T-cell (primary cell): ENCODE data around the gene RASIP1. TPM values are rescaled to one million over a fixed set of nuclear protein-coding genes. Genes with fewer than 3 reads are reported as not detected.
"Not testable (repeated sequence)": the region's sequence is repeated elsewhere in the genome, so short reads cannot be mapped to it uniquely, and the experiment has no call there.

ENCODE experiments used
- ATAC-seq, 4 experiments: fragments of 200-7000 bp in 3 of 4; fragments of 150-1000 bp in 1 of 4; cut with Tn5 transposase; replicated peaks in 1 of 4; 1 replicate in 3 of 4; 2 replicates in 1 of 4; pipeline ENCODE4 v1.10.0; 2021; ENCODE audit warnings: moderate library complexity in 3 of 4, mild to moderate bottlenecking in 2 of 4, moderate number of reproducible peaks in 1 of 4
- CTCF ChIA-PET, 2 donors: fragments of 300-600 bp; sonication (Branson Sonifier 250); formaldehyde crosslinking; loops; one replicate each; lab custom pipeline; 2022; ENCODE audit warnings: antibody characterized with exemption in 2 of 2; lab: Charles Lee
- POLR2A ChIA-PET, 2 donors: fragments of 300-600 bp; sonication (Branson Sonifier 250); formaldehyde crosslinking; loops; one replicate each; lab custom pipeline; 2022; ENCODE audit warnings: antibody characterized with exemption in 2 of 2; lab: Charles Lee
- DNase-seq, 35 experiments: peaks; one replicate each; pipeline versions ENCODE4 v3.0.0 to v3.0.0-alpha.2; 2013 to 2023
- H3K27ac ChIP-seq: one replicate; pipeline ENCODE4 v1.5.1; 2013; ENCODE audit warnings: low read length
- H3K27me3 ChIP-seq, 2 experiments: replicated peaks in 1 of 2; 1 replicate in 1 of 2; 2 replicates in 1 of 2; pipeline versions ENCODE4 v1.6.1 to v1.7.0; 2013; ENCODE audit warnings: low read length in 1 of 2, mixed read lengths in 1 of 2; ENCODE audit not compliant: control insufficient read depth in 2 of 2, insufficient read depth in 2 of 2; ENCODE audit errors: extremely low read depth in 1 of 2
- H3K36me3 ChIP-seq, 2 donors: 1 replicate in 1 of 2; 2 replicates in 1 of 2; pipeline versions ENCODE4 v1.6.1 to v1.7.0; 2013; ENCODE audit warnings: low read length in 1 of 2; ENCODE audit not compliant: control insufficient read depth in 2 of 2, insufficient read depth in 1 of 2; ENCODE audit errors: extremely low read depth in 1 of 2
- H3K4me1 ChIP-seq, 2 experiments: 1 replicate in 1 of 2; 2 replicates in 1 of 2; pipeline versions ENCODE4 v1.6.1 to v1.7.0; 2013; ENCODE audit warnings: low read length in 2 of 2, mixed read lengths in 1 of 2; ENCODE audit not compliant: insufficient read depth in 2 of 2, control insufficient read depth in 1 of 2; ENCODE audit errors: extremely low read depth in 1 of 2
- H3K4me3 ChIP-seq, 2 donors: 1 replicate in 1 of 2; 2 replicates in 1 of 2; pipeline versions ENCODE4 v1.5.1 to v1.7.0; 2013; ENCODE audit warnings: mild to moderate bottlenecking in 2 of 2, low read length in 1 of 2, moderate library complexity in 1 of 2; ENCODE audit not compliant: control insufficient read depth in 1 of 2; ENCODE audit errors: extremely low read depth in 1 of 2
- H3K9me3 ChIP-seq: 2 replicates; pipeline ENCODE4 v1.7.0; 2013
- H3K27ac Mint-ChIP-seq, 2 donors: one replicate each; pipeline ENCODE4 v1.8.0; 2020 to 2021; ENCODE audit warnings: mild to moderate bottlenecking in 2 of 2, mixed read lengths in 2 of 2
- H3K27me3 Mint-ChIP-seq, 2 donors: one replicate each; pipeline ENCODE4 v1.8.0; 2021 to 2022; ENCODE audit warnings: mixed read lengths in 2 of 2
- H3K36me3 Mint-ChIP-seq: one replicate; pipeline ENCODE4 v1.8.0; 2021; ENCODE audit warnings: mixed read lengths
- H3K4me1 Mint-ChIP-seq, 3 donors: one replicate each; pipeline ENCODE4 v1.8.0; 2020 to 2022; ENCODE audit warnings: mixed read lengths in 3 of 3, mild to moderate bottlenecking in 1 of 3
- H3K4me3 Mint-ChIP-seq, 3 donors: one replicate each; pipeline ENCODE4 v1.8.0; 2020 to 2022; ENCODE audit warnings: mild to moderate bottlenecking in 3 of 3, mixed read lengths in 3 of 3, moderate library complexity in 3 of 3
- H3K9me3 Mint-ChIP-seq, 3 donors: one replicate each; pipeline ENCODE4 v1.8.0; 2020 to 2022; ENCODE audit warnings: mixed read lengths in 3 of 3
- WGBS: methylation state at CpG from one replicate; pipeline ENCODE4 v1.1.5; 2013; ENCODE audit warnings: missing lambda C conversion rate; ENCODE audit not compliant: insufficient coverage; 5-methylcytosine and 5-hydroxymethylcytosine counted together
- total RNA-seq, 35 experiments: library from RNA in 6 of 35; stranded (reverse) in 6 of 35; fragments of 120-200 nt in 1 of 35; gene quantifications; one replicate each; pipeline versions ENCODE4 v1.2.1 to v1.2.4 and lab custom pipeline; 2013 to 2026

Gene RASIP1
- total RNA-seq, 5 donors from 2014 or later (not counting 1 experiment from before 2014, with no cell fraction given) = 0.23 to 0.65 (median 0.32) TPM; not detected in 2

- Histone ChIP-seq H3K36me3 (no peaks in the 10 kb centered on the region), H3K27me3 (no peaks in the 10 kb centered on the region), H3K27ac (no peak overlapping the region), H3K4me1 (no peaks in the 10 kb centered on the region), H3K4me3 (no peak overlapping the region), H3K9me3 (no peaks in the 10 kb centered on the region)
- ChIA-PET POLR2A (no interaction called here), CTCF (no interaction called here)
- Mint-ChIP-seq H3K36me3 (no peaks in the 10 kb centered on the region), H3K27ac (no peak overlapping the region), H3K9me3 (no peaks in the 10 kb centered on the region), H3K4me3 (no peak overlapping the region), H3K27me3 (no peaks in the 10 kb centered on the region), H3K4me1 (no peaks in the 10 kb centered on the region)
- no peak for DNase-seq
- WGBS = 62% methylated on average over 7 of the region's 7 CpGs
- no peak for ATAC-seq
These were observed 59.3 kb downstream of the RASIP1 start for GRCh38 chr19:48681127-48681470.

- CTCF ChIA-PET = no interaction called here
- Mint-ChIP-seq H3K9me3 (no peaks in the 10 kb centered on the region), H3K4me1 (peaks cover 0 to 2% (median 0%) of the 10 kb centered on the region in 3 donors), H3K27me3 (no peaks in the 10 kb centered on the region), H3K27ac (no peak overlapping the region), H3K36me3 (no peaks in the 10 kb centered on the region), H3K4me3 (no peak overlapping the region)
- ATAC-seq (no peak), DNase-seq (no peak)
- H3K4me1 ChIP-seq = peaks cover 0 to 3% of the 10 kb centered on the region in 2 experiments
- WGBS = 91% methylated on average over 44 of the region's 45 CpGs
- H3K9me3 ChIP-seq = no peaks in the 10 kb centered on the region
- H3K27ac ChIP-seq = no peak overlapping the region
- POLR2A ChIA-PET = no interaction called here
- H3K36me3 ChIP-seq = no peaks in the 10 kb centered on the region
- H3K27me3 ChIP-seq = no peaks in the 10 kb centered on the region
- no peak overlapping the region for H3K4me3 ChIP-seq
These were observed 59.8 kb downstream of the RASIP1 start for GRCh38 chr19:48680436-48681126.

GRCh38 chr19:48680006-48680405 lies 60.4 kb downstream of the RASIP1 start:
- H3K4me3 ChIP-seq, H3K36me3 ChIP-seq, H3K27ac Mint-ChIP-seq, H3K36me3 Mint-ChIP-seq, CTCF ChIA-PET, DNase-seq, H3K9me3 ChIP-seq, H3K27ac ChIP-seq, H3K4me3 Mint-ChIP-seq, H3K27me3 Mint-ChIP-seq, ATAC-seq, POLR2A ChIA-PET, H3K27me3 ChIP-seq, H3K9me3 Mint-ChIP-seq, H3K4me1 ChIP-seq, H3K4me1 Mint-ChIP-seq: not testable (repeated sequence)
- 96% methylated on average over 4 of the region's 19 CpGs for WGBS

DNA sequence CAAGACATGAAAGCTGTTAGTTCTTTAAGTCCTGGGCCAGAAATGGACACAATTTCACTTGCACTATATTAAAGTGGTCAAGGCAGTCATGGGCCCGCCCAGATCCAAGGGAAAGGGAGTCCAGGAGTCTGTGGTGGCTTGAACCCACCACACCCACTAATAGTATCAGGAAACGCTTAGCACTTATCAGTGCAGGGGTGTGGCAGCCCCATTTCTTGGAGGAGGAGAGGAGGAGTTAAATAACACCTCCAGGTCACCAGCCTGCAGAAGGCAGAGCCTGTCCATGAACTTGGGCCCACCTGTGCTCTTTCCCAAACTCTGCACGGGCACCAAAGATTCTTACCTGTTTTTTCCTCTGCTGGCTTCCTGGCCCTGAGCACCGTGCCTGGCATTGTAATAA lies 62.2 kb downstream of the RASIP1 start:
- POLR2A ChIA-PET = no interaction called here
- no peak overlapping the region for H3K27ac Mint-ChIP-seq
- CTCF ChIA-PET = interaction anchor here in 1 of 2 donors (0.6 kb wide), 1 partner anchor 1572 kb away, joined by 3 read pairs; no protein-coding TSS in a partner anchor
- ATAC-seq (no peak), DNase-seq (no peak)
- H3K27me3 Mint-ChIP-seq = no peaks in the 10 kb centered on the region
- H3K27me3 ChIP-seq = no peaks in the 10 kb centered on the region
- WGBS = no CpG with 5 or more reads among the region's 4 CpGs
- H3K4me1 Mint-ChIP-seq = peaks cover 6 to 7% (median 6%) of the 10 kb centered on the region in 3 donors
- H3K4me3 Mint-ChIP-seq = no peak overlapping the region
- no peak overlapping the region for H3K4me3 ChIP-seq
- no peaks in the 10 kb centered on the region for H3K36me3 Mint-ChIP-seq
- no peak overlapping the region for H3K27ac ChIP-seq
- no peaks in the 10 kb centered on the region for H3K9me3 ChIP-seq
- H3K4me1 ChIP-seq = peaks cover 0 to 10% of the 10 kb centered on the region in 2 experiments
- H3K9me3 Mint-ChIP-seq = no peaks in the 10 kb centered on the region
- no peaks in the 10 kb centered on the region for H3K36me3 ChIP-seq

DNA sequence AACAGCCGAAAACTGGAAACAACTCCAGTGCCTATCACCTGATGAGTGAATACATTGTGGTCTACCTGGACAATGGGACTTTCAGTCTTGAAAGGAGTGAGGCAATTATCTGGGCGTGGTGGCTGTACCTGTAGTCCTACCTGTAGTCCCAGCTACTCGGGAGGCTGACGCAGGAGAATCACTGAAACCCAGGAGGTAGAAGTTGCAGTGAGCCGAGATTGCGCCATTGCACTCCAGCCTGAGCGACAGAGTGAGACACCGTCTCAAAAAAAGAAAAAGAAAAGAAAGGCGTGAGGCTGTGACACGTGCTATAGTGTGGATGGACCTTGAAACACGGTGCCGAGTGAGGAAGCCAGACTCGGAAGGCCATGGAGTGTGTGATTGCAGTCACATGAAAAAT lies 63.5 kb downstream of the RASIP1 start:
- Mint-ChIP-seq H3K36me3 (no peaks in the 10 kb centered on the region), H3K27ac (no peak overlapping the region), H3K27me3 (no peaks in the 10 kb centered on the region), H3K4me3 (no peak overlapping the region), H3K4me1 (peaks cover 6 to 7% (median 6%) of the 10 kb centered on the region in 3 donors), H3K9me3 (no peaks in the 10 kb centered on the region)
- ChIA-PET CTCF (no interaction called here), POLR2A (no interaction called here)
- H3K4me3 ChIP-seq = no peak overlapping the region
- DNase-seq (no peak), ATAC-seq (no peak)
- H3K27me3 ChIP-seq = no peaks in the 10 kb centered on the region
- WGBS = 80% methylated on average over 13 of the region's 13 CpGs
- H3K9me3 ChIP-seq = no peaks in the 10 kb centered on the region
- H3K4me1 ChIP-seq = peaks cover 0 to 10% of the 10 kb centered on the region in 2 experiments
- no peak overlapping the region for H3K27ac ChIP-seq
- no peaks in the 10 kb centered on the region for H3K36me3 ChIP-seq

DNA sequence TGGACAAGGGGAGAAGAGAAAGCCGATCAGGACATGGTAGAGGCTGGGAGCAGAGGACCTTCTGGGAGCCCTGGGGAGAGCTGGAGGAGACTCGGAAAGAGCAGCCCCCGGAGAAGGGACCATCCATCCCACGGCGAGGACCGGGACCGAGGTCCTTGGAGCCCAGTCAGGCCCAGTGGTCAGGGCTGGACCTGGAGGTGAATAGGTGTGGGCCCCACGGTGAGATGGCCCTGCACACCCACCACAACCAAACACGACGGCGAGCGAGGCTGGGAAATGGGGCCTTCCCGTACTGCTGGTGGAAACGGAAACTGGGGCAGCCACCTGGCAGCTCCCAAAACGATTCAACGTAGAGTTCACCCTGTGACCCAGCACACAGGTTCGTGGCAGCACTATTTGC lies 63.9 kb downstream of the RASIP1 start:
- no peak for ATAC-seq
- 80% methylated on average over 16 of the region's 17 CpGs for WGBS

More for the DNA sequence above, 63.9 kb downstream of the RASIP1 start:
- H3K4me3 ChIP-seq = no peak overlapping the region
- POLR2A ChIA-PET = no interaction called here
- DNase-seq = no peak
- H3K27ac ChIP-seq = no peak overlapping the region
- no peaks in the 10 kb centered on the region for H3K27me3 ChIP-seq
- no peak overlapping the region for H3K4me3 Mint-ChIP-seq
- H3K9me3 ChIP-seq = no peaks in the 10 kb centered on the region
- H3K27me3 Mint-ChIP-seq = no peaks in the 10 kb centered on the region
- CTCF ChIA-PET = no interaction called here
- no peak overlapping the region for H3K27ac Mint-ChIP-seq
- H3K36me3 Mint-ChIP-seq = no peaks in the 10 kb centered on the region
- H3K4me1 Mint-ChIP-seq = peaks cover 6 to 7% (median 6%) of the 10 kb centered on the region in 3 donors
- H3K9me3 Mint-ChIP-seq = no peaks in the 10 kb centered on the region
- H3K4me1 ChIP-seq = peaks cover 0 to 10% of the 10 kb centered on the region in 2 experiments
- no peaks in the 10 kb centered on the region for H3K36me3 ChIP-seq
